ENCODE results near the gene DLL1. TPM values are rescaled to one million over a fixed set of nuclear protein-coding genes. Genes with fewer than 3 reads are reported as not detected.

DLL1 gene
- total RNA-seq, 4 donors from 2014 or later: 32.6 to 75.6 (median 46.9) TPM

- H3K9me3 ChIP-seq: no peaks in the 10 kb centered on the region
- 60% methylated on average over 5 of the region's 5 CpGs for WGBS
- H3K36me3 ChIP-seq: no peaks in the 10 kb centered on the region
- TF ChIP-seq POLR2A (IDR thresholded peaks at IDR 0.05) (no peak), POLR2AphosphoS5 (IDR thresholded peaks at IDR 0.05) (no peak), CTCF (IDR thresholded peaks at IDR 0.05) (no peak), EP300 (IDR thresholded peaks at IDR 0.05) (no peak)
- peaks cover 5% of the 10 kb centered on the region for H3K27me3 ChIP-seq
- H3K4me1 ChIP-seq: no peaks in the 10 kb centered on the region
- no peak overlapping the region for H3K4me3 ChIP-seq
- H3K27ac ChIP-seq: no peak overlapping the region
- no peak for DNase-seq (ENCODE audit: low spot score in 2 of 2)
Observed at GRCh38 chr6:170259278-170259677, 31.6 kb downstream of the DLL1 start.

- Histone ChIP-seq H3K4me3 (no peak overlapping the region), H3K36me3 (no peaks in the 10 kb centered on the region), H3K4me1 (no peaks in the 10 kb centered on the region), H3K9me3 (no peaks in the 10 kb centered on the region), H3K27ac (no peak overlapping the region), H3K27me3 (peaks cover 5% of the 10 kb centered on the region)
- no peak for TF ChIP-seq CTCF (IDR thresholded peaks at IDR 0.05)
- TF ChIP-seq POLR2A (IDR thresholded peaks at IDR 0.05): no peak
- no peak for TF ChIP-seq POLR2AphosphoS5 (IDR thresholded peaks at IDR 0.05)
- TF ChIP-seq EP300 (IDR thresholded peaks at IDR 0.05): no peak
- peak in 1 of 2 donors; percentile 28 for DNase-seq (ENCODE audit: low spot score in 2 of 2)
- WGBS: 87% methylated on average over 6 of the region's 6 CpGs
Observed at GRCh38 chr6:170258407-170258806, 32.5 kb downstream of the DLL1 start.

- no peak overlapping the region for H3K27ac ChIP-seq
Observed at GRCh38 chr6:170257376-170257775, 33.5 kb downstream of the DLL1 start.

GRCh38 chr6:170256641-170257040, 34.2 kb downstream of the DLL1 start:
- Histone ChIP-seq H3K36me3 (no peaks in the 10 kb centered on the region), H3K27ac (no peak overlapping the region), H3K4me1 (no peaks in the 10 kb centered on the region), H3K9me3 (no peaks in the 10 kb centered on the region), H3K4me3 (no peak overlapping the region), H3K27me3 (peaks cover 7% of the 10 kb centered on the region)
- TF ChIP-seq POLR2A (IDR thresholded peaks at IDR 0.05): no peak
- no peak for TF ChIP-seq POLR2AphosphoS5 (IDR thresholded peaks at IDR 0.05)
- no peak for TF ChIP-seq CTCF (IDR thresholded peaks at IDR 0.05)
- TF ChIP-seq EP300 (IDR thresholded peaks at IDR 0.05): no peak
- no peak for DNase-seq (ENCODE audit: low spot score in 2 of 2)
- WGBS: 89% methylated on average over 21 of the region's 21 CpGs

More at GRCh38 chr6:170257376-170257775, 33.5 kb downstream of the DLL1 start:
- Histone ChIP-seq H3K4me1 (no peaks in the 10 kb centered on the region), H3K36me3 (no peaks in the 10 kb centered on the region), H3K27me3 (peaks cover 12% of the 10 kb centered on the region), H3K9me3 (no peaks in the 10 kb centered on the region), H3K4me3 (no peak overlapping the region)
- DNase-seq (ENCODE audit: low spot score in 2 of 2): peak in 1 of 2 donors; percentile 38
- 88% methylated on average over 4 of the region's 4 CpGs for WGBS
- TF ChIP-seq EP300 (IDR thresholded peaks at IDR 0.05) (no peak), POLR2A (IDR thresholded peaks at IDR 0.05) (no peak), POLR2AphosphoS5 (IDR thresholded peaks at IDR 0.05) (no peak), CTCF (IDR thresholded peaks at IDR 0.05) (no peak)

- no peak for TF ChIP-seq CTCF (IDR thresholded peaks at IDR 0.05)
- no peak for TF ChIP-seq POLR2A (IDR thresholded peaks at IDR 0.05)
- no peak for TF ChIP-seq POLR2AphosphoS5 (IDR thresholded peaks at IDR 0.05)
- TF ChIP-seq EP300 (IDR thresholded peaks at IDR 0.05): no peak
- DNase-seq (ENCODE audit: low spot score in 2 of 2): no peak
- WGBS: 84% methylated on average over 30 of the region's 32 CpGs
Observed at GRCh38 chr6:170255426-170256125, 35.3 kb downstream of the DLL1 start.

More at GRCh38 chr6:170255426-170256125, 35.3 kb downstream of the DLL1 start:
- no peaks in the 10 kb centered on the region for H3K4me1 ChIP-seq
- H3K27ac ChIP-seq: no peak overlapping the region
- no peaks in the 10 kb centered on the region for H3K36me3 ChIP-seq
- H3K9me3 ChIP-seq: no peaks in the 10 kb centered on the region
- no peak overlapping the region for H3K4me3 ChIP-seq
- H3K27me3 ChIP-seq: peaks cover 7% of the 10 kb centered on the region

Measured in suprapubic skin (tissue), 4 donors.